ENCODE results near the gene TSPYL1. TPM values are rescaled to one million over a fixed set of nuclear protein-coding genes. Genes with fewer than 3 reads are reported as not detected.

The TSPYL1 gene
- total RNA-seq, 1 experiment from 2014 or later: 57.3 TPM

DNA sequence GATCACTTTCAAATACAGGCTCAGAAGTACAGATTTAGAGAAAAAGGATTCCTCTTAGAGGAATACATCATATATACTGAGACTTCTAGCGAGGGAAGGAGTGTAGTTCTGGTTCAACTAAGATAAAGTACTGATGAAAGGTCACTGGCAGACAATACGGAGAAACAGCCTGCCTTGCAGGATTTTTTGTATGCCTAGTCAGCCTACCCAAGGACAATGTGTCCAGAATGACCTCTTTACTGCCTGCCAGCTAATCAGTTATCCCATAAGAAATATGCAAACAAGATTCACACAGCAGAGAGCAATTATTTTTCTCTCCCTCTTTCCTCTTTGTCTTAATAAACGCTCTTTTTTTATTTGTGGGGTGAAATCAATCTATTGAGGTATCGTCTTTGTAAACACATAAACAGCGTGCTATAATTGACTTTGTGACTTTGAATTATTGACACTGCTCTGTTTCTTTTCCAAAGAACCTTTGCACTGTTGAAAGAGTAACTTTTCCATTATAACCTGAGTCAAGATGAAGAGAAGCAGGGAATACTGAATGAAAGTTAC, 24.4 kb downstream of the TSPYL1 start:
- H3K9me3 ChIP-seq: no peaks in the 10 kb centered on the region
- intact Hi-C loops (cut with micrococcal nuclease; ENCODE audit: unreplicated experiment): loop anchor here (2.0 to 10.0 kb wide), 3 partner anchors 13 to 241 kb away; partner anchors contain the start of gene TSPYL1
- Mint-ChIP-seq H3K9me3 (ENCODE audit: unreplicated experiment) (no peaks in the 10 kb centered on the region), H3K4me1 (ENCODE audit: low read depth, unreplicated experiment) (peaks cover 16% of the 10 kb centered on the region), H3K27ac (ENCODE audit: unreplicated experiment) (no peak overlapping the region), H3K4me3 (ENCODE audit: unreplicated experiment) (no peak overlapping the region), H3K27me3 (ENCODE audit: insufficient read depth, unreplicated experiment) (no peaks in the 10 kb centered on the region), H3K36me3 (ENCODE audit: insufficient read depth, unreplicated experiment) (peaks cover 6% of the 10 kb centered on the region)
- DNase-seq: peak in 1 of 2 experiments; percentile 48
- H3K36me3 ChIP-seq (ENCODE audit: control insufficient read depth, insufficient read depth, low read length): no peaks in the 10 kb centered on the region; the same call in 1 of the 2 replicates
- H3K27me3 ChIP-seq (replicated peaks; ENCODE audit: control insufficient read depth, insufficient read depth, low read length): no peaks in the 10 kb centered on the region
- H3K4me3 ChIP-seq (ENCODE audit: low read depth, low read length): peak overlapping the region; percentile 20
- peaks cover 19% of the 10 kb centered on the region for H3K4me1 ChIP-seq
- ChIA-PET POLR2A (no interaction called here), CTCF (interaction anchor here (2.4 kb wide), 1 partner anchor 14 kb away, joined by 16 read pairs; no protein-coding TSS in a partner anchor)
- TF ChIP-seq, protein P1, sequence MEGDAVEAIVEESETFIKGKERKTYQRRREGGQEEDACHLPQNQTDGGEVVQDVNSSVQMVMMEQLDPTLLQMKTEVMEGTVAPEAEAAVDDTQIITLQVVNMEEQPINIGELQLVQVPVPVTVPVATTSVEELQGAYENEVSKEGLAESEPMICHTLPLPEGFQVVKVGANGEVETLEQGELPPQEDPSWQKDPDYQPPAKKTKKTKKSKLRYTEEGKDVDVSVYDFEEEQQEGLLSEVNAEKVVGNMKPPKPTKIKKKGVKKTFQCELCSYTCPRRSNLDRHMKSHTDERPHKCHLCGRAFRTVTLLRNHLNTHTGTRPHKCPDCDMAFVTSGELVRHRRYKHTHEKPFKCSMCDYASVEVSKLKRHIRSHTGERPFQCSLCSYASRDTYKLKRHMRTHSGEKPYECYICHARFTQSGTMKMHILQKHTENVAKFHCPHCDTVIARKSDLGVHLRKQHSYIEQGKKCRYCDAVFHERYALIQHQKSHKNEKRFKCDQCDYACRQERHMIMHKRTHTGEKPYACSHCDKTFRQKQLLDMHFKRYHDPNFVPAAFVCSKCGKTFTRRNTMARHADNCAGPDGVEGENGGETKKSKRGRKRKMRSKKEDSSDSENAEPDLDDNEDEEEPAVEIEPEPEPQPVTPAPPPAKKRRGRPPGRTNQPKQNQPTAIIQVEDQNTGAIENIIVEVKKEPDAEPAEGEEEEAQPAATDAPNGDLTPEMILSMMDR (IDR thresholded peaks at IDR 0.05; ENCODE audit: insufficient read depth in 1 of 2, low read depth in 1 of 2, low read length in 1 of 2, severe bottlenecking in 1 of 2, unreplicated experiment in 1 of 2): no peak
- no TSS peak for BruUV-seq (replicated peaks)

DNA sequence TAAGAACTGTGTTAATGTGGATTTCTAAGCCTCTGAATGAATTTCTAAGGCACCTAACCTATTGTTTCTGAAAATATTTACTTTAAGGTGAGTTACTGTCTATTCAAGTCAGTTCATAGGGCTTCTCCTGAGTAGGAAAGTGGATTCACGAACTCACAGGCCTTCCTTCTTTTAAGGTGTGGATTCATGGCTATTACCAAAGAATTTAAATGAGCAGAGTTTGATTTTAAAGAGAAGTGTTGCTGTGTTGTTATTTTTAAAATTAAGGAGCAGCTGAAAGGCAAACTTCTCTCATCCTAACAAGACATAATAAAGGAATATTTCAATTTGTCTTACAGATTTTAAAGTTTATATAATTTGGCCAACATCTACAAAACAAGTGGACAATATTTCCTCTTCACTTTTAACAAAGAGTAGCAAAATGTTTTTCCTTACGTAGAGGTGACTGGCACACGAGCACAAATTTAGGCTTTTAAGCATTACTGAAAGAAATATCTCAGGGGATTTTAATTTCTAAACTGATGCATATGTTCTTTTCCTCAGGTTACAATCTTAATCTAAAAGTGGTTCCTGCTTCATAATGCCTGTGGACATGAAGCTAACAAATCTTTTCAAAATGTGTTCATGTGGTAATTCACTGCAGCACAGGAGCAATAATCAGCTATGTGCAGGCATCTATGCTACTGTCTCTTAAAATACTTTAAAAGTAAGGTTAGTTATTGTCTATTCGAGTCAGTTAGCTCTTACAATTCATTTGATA, 25.3 kb downstream of the TSPYL1 start:
- TF ChIP-seq, protein P1 (IDR thresholded peaks at IDR 0.05; ENCODE audit: insufficient read depth in 1 of 2, low read depth in 1 of 2, low read length in 1 of 2, severe bottlenecking in 1 of 2, unreplicated experiment in 1 of 2): no peak
- Histone ChIP-seq H3K4me1 (peaks cover 19% of the 10 kb centered on the region), H3K27me3 (replicated peaks; ENCODE audit: control insufficient read depth, insufficient read depth, low read length) (no peaks in the 10 kb centered on the region), H3K4me3 (ENCODE audit: low read depth, low read length) (peak overlapping the region; percentile 99), H3K9me3 (no peaks in the 10 kb centered on the region), H3K36me3 (ENCODE audit: control insufficient read depth, insufficient read depth, low read length) (no peaks in the 10 kb centered on the region; the same call in 1 of the 2 replicates)
- no peak overlapping the region for H3K4me3 Mint-ChIP-seq (ENCODE audit: unreplicated experiment)
- no peaks in the 10 kb centered on the region for H3K27me3 Mint-ChIP-seq (ENCODE audit: insufficient read depth, unreplicated experiment)
- H3K9me3 Mint-ChIP-seq (ENCODE audit: unreplicated experiment): no peaks in the 10 kb centered on the region
- peaks cover 6% of the 10 kb centered on the region for H3K36me3 Mint-ChIP-seq (ENCODE audit: insufficient read depth, unreplicated experiment)
- no peak overlapping the region for H3K27ac Mint-ChIP-seq (ENCODE audit: unreplicated experiment)
- ChIA-PET CTCF (interaction anchor here (2.4 kb wide), 1 partner anchor 14 kb away, joined by 16 read pairs; no protein-coding TSS in a partner anchor), POLR2A (interaction anchor here (1.0 kb wide), 1 partner anchor 25 kb away, joined by 6 read pairs; the partner anchor contains the start of gene TSPYL1)
- DNase-seq: no peak
- intact Hi-C loops (cut with micrococcal nuclease; ENCODE audit: unreplicated experiment): loop anchor here (2.0 to 10.0 kb wide), 3 partner anchors 14 to 240 kb away; partner anchors contain the start of gene TSPYL1
- peaks cover 16% of the 10 kb centered on the region for H3K4me1 Mint-ChIP-seq (ENCODE audit: low read depth, unreplicated experiment)
- TSS peak; percentile 89 for BruUV-seq (replicated peaks)

DNA sequence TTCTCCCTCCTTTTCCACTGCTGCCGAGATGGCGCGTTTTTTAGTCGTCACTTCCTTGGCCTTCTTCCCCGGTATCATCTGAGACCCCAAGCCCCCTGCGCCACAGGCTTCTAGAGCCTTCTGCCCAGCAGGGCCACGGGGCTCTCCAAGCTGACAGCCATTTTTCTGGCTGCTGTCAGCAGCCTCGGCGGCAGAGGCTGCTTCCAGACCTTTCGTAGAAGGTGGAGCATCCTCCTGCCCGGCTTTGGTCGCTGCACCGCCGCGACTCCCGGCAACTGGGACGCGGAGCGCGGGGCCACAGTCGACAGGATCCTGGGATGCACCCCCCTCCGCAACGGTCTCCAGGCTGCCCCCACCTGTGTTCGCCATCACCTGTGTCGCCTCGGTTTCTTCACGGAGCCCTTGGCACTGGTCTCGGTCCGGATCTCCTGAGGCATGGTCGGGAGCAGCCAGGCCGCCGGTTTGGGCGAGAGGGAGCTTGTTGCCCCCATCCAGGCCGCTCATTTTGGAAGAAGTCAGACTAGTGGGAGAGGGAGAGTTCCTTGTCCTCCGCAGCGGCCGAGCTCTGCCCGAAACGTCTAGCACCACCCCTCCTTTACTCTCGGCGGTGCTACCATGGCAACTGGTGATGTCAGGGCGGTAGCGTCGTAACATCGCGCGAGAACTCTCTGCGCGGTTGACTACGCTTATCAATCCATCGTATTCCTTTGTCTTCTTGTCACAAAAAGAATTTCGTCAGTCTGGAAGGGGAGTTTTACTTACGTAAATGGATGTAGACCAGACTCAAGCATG, 26.0 kb downstream of the TSPYL1 start, which contains the start of gene TSPYL4:
Gene TSPYL4, minus strand, starts transcription at position 571 of the 792 bp plus-strand sequence. Its CDS starts 67 bp downstream, at position 504.
- Histone ChIP-seq H3K27me3 (replicated peaks; ENCODE audit: control insufficient read depth, insufficient read depth, low read length) (no peaks in the 10 kb centered on the region), H3K4me3 (ENCODE audit: low read depth, low read length) (peak within 1 kb of the TSS; percentile 99), H3K9me3 (no peaks in the 10 kb centered on the region), H3K36me3 (ENCODE audit: control insufficient read depth, insufficient read depth, low read length) (no peaks in the 10 kb centered on the region; the same call in 1 of the 2 replicates), H3K4me1 (peaks cover 19% of the 10 kb centered on the region)
- DNase-seq: peak; percentile 92
- no peak within 1 kb of the TSS for H3K27ac Mint-ChIP-seq (ENCODE audit: unreplicated experiment)
- TF ChIP-seq, protein P1 (IDR thresholded peaks at IDR 0.05; ENCODE audit: insufficient read depth in 1 of 2, low read depth in 1 of 2, low read length in 1 of 2, severe bottlenecking in 1 of 2, unreplicated experiment in 1 of 2): no peak
- H3K36me3 Mint-ChIP-seq (ENCODE audit: insufficient read depth, unreplicated experiment): peaks cover 6% of the 10 kb centered on the region
- no peaks in the 10 kb centered on the region for H3K27me3 Mint-ChIP-seq (ENCODE audit: insufficient read depth, unreplicated experiment)
- H3K4me3 Mint-ChIP-seq (ENCODE audit: unreplicated experiment): no peak within 1 kb of the TSS
- no peaks in the 10 kb centered on the region for H3K9me3 Mint-ChIP-seq (ENCODE audit: unreplicated experiment)
- BruUV-seq (replicated peaks): no TSS peak
- CTCF ChIA-PET: interaction anchor here (1.0 to 2.4 kb wide), 3 partner anchors 15 to 258 kb away, joined by 3 to 16 read pairs (median 5); partner anchors contain the start of gene CALHM5
- intact Hi-C loops (cut with micrococcal nuclease; ENCODE audit: unreplicated experiment): loop anchor here (2.0 to 10.0 kb wide), 3 partner anchors 15 to 239 kb away; partner anchors contain the start of gene TSPYL1
- POLR2A ChIA-PET: interaction anchor here (0.9 to 1.0 kb wide), 2 partner anchors 10 to 26 kb away, joined by 3 to 6 read pairs; partner anchors contain the start of gene TSPYL1
- H3K4me1 Mint-ChIP-seq (ENCODE audit: low read depth, unreplicated experiment): peaks cover 16% of the 10 kb centered on the region

Data from Caco-2 (cell line).